ENCODE measurements around the gene PAWR.

PAWR gene

GRCh38 chr12:79690638-79691510, at the start of gene PAWR:
Gene PAWR, minus strand, starts transcription at chr12:79690964. Its CDS starts 720 bp downstream, at chr12:79690244.
- Histone ChIP-seq H3K4me1 (ENCODE audit: control insufficient read depth, low read depth, low read length) (peaks cover 32% of the 10 kb centered on the region), H3K9me3 (ENCODE audit: control insufficient read depth, low read depth, low read length) (no peaks in the 10 kb centered on the region), H3K36me3 (ENCODE audit: control insufficient read depth, low read depth, low read length) (peaks cover 5% of the 10 kb centered on the region), H3K9ac (ENCODE audit: low read length) (peak within 1 kb of the TSS; percentile 81), H3K27ac (ENCODE audit: low read length) (peak within 1 kb of the TSS; percentile 84), H3K4me3 (ENCODE audit: low read length) (peak within 1 kb of the TSS; percentile 89), H3K27me3 (ENCODE audit: control insufficient read depth, insufficient read depth, low read length) (no peaks in the 10 kb centered on the region)

GRCh38 chr12:79737875-79738718, 47.3 kb upstream of the PAWR start:
- H3K4me1 ChIP-seq (ENCODE audit: control insufficient read depth, low read depth, low read length), result peaks cover 7% of the 10 kb centered on the region
- H3K9ac ChIP-seq (ENCODE audit: low read length), result no peak overlapping the region
- H3K27me3 ChIP-seq (ENCODE audit: control insufficient read depth, insufficient read depth, low read length), result no peaks in the 10 kb centered on the region
- H3K27ac ChIP-seq (ENCODE audit: low read length), result no peak overlapping the region
- H3K9me3 ChIP-seq (ENCODE audit: control insufficient read depth, low read depth, low read length), result no peaks in the 10 kb centered on the region
- no peak overlapping the region for H3K4me3 ChIP-seq (ENCODE audit: low read length)
- H3K36me3 ChIP-seq (ENCODE audit: control insufficient read depth, low read depth, low read length), result no peaks in the 10 kb centered on the region

- Histone ChIP-seq H3K27ac (ENCODE audit: low read length) (no peak overlapping the region), H3K4me1 (ENCODE audit: control insufficient read depth, low read depth, low read length) (peaks cover 7% of the 10 kb centered on the region), H3K27me3 (ENCODE audit: control insufficient read depth, insufficient read depth, low read length) (no peaks in the 10 kb centered on the region), H3K9ac (ENCODE audit: low read length) (no peak overlapping the region), H3K4me3 (ENCODE audit: low read length) (no peak overlapping the region), H3K36me3 (ENCODE audit: control insufficient read depth, low read depth, low read length) (no peaks in the 10 kb centered on the region), H3K9me3 (ENCODE audit: control insufficient read depth, low read depth, low read length) (no peaks in the 10 kb centered on the region)
These were observed 41.9 kb upstream of the PAWR start for GRCh38 chr12:79732638-79733037.

- H3K27me3 ChIP-seq (ENCODE audit: control insufficient read depth, insufficient read depth, low read length), result no peaks in the 10 kb centered on the region
- no peak overlapping the region for H3K4me3 ChIP-seq (ENCODE audit: low read length)
- H3K9me3 ChIP-seq (ENCODE audit: control insufficient read depth, low read depth, low read length), result no peaks in the 10 kb centered on the region
- no peaks in the 10 kb centered on the region for H3K36me3 ChIP-seq (ENCODE audit: control insufficient read depth, low read depth, low read length)
- no peaks in the 10 kb centered on the region for H3K4me1 ChIP-seq (ENCODE audit: control insufficient read depth, low read depth, low read length)
- no peak overlapping the region for H3K27ac ChIP-seq (ENCODE audit: low read length)
- H3K9ac ChIP-seq (ENCODE audit: low read length), result no peak overlapping the region
These were observed 35.2 kb upstream of the PAWR start for GRCh38 chr12:79725987-79726386.

- Histone ChIP-seq H3K27me3 (ENCODE audit: control insufficient read depth, insufficient read depth, low read length) (no peaks in the 10 kb centered on the region), H3K27ac (ENCODE audit: low read length) (no peak overlapping the region), H3K4me3 (ENCODE audit: low read length) (no peak overlapping the region), H3K9ac (ENCODE audit: low read length) (no peak overlapping the region), H3K36me3 (ENCODE audit: control insufficient read depth, low read depth, low read length) (no peaks in the 10 kb centered on the region), H3K9me3 (ENCODE audit: control insufficient read depth, low read depth, low read length) (no peaks in the 10 kb centered on the region), H3K4me1 (ENCODE audit: control insufficient read depth, low read depth, low read length) (no peaks in the 10 kb centered on the region)
These were observed 26.2 kb upstream of the PAWR start for GRCh38 chr12:79717006-79717405.

GRCh38 chr12:79715308-79715707, 24.5 kb upstream of the PAWR start:
- Histone ChIP-seq H3K4me3 (ENCODE audit: low read length) (no peak overlapping the region), H3K4me1 (ENCODE audit: control insufficient read depth, low read depth, low read length) (no peaks in the 10 kb centered on the region), H3K36me3 (ENCODE audit: control insufficient read depth, low read depth, low read length) (no peaks in the 10 kb centered on the region), H3K27ac (ENCODE audit: low read length) (no peak overlapping the region), H3K9me3 (ENCODE audit: control insufficient read depth, low read depth, low read length) (no peaks in the 10 kb centered on the region), H3K27me3 (ENCODE audit: control insufficient read depth, insufficient read depth, low read length) (no peaks in the 10 kb centered on the region), H3K9ac (ENCODE audit: low read length) (no peak overlapping the region)

- Histone ChIP-seq H3K27me3 (ENCODE audit: control insufficient read depth, insufficient read depth, low read length) (no peaks in the 10 kb centered on the region), H3K36me3 (ENCODE audit: control insufficient read depth, low read depth, low read length) (no peaks in the 10 kb centered on the region), H3K27ac (ENCODE audit: low read length) (no peak overlapping the region), H3K9ac (ENCODE audit: low read length) (no peak overlapping the region), H3K4me1 (ENCODE audit: control insufficient read depth, low read depth, low read length) (no peaks in the 10 kb centered on the region), H3K4me3 (ENCODE audit: low read length) (no peak overlapping the region), H3K9me3 (ENCODE audit: control insufficient read depth, low read depth, low read length) (no peaks in the 10 kb centered on the region)
These were observed 20.1 kb upstream of the PAWR start for GRCh38 chr12:79710707-79711483.

GRCh38 chr12:79707830-79708229, 17.1 kb upstream of the PAWR start:
- no peaks in the 10 kb centered on the region for H3K27me3 ChIP-seq (ENCODE audit: control insufficient read depth, insufficient read depth, low read length)
- H3K36me3 ChIP-seq (ENCODE audit: control insufficient read depth, low read depth, low read length), result no peaks in the 10 kb centered on the region
- no peak overlapping the region for H3K27ac ChIP-seq (ENCODE audit: low read length)

GRCh38 chr12:79706676-79707075, 15.9 kb upstream of the PAWR start:
- H3K36me3 ChIP-seq (ENCODE audit: control insufficient read depth, low read depth, low read length), result no peaks in the 10 kb centered on the region
- no peak overlapping the region for H3K27ac ChIP-seq (ENCODE audit: low read length)
- H3K4me1 ChIP-seq (ENCODE audit: control insufficient read depth, low read depth, low read length), result no peaks in the 10 kb centered on the region
- no peaks in the 10 kb centered on the region for H3K9me3 ChIP-seq (ENCODE audit: control insufficient read depth, low read depth, low read length)
- no peak overlapping the region for H3K9ac ChIP-seq (ENCODE audit: low read length)
- H3K27me3 ChIP-seq (ENCODE audit: control insufficient read depth, insufficient read depth, low read length), result no peaks in the 10 kb centered on the region
- no peak overlapping the region for H3K4me3 ChIP-seq (ENCODE audit: low read length)

More at GRCh38 chr12:79707830-79708229, 17.1 kb upstream of the PAWR start:
- Histone ChIP-seq H3K4me3 (ENCODE audit: low read length) (no peak overlapping the region), H3K4me1 (ENCODE audit: control insufficient read depth, low read depth, low read length) (no peaks in the 10 kb centered on the region), H3K9me3 (ENCODE audit: control insufficient read depth, low read depth, low read length) (no peaks in the 10 kb centered on the region), H3K9ac (ENCODE audit: low read length) (no peak overlapping the region)

- H3K4me3 ChIP-seq (ENCODE audit: low read length), result no peak overlapping the region
- no peaks in the 10 kb centered on the region for H3K9me3 ChIP-seq (ENCODE audit: control insufficient read depth, low read depth, low read length)
- no peaks in the 10 kb centered on the region for H3K4me1 ChIP-seq (ENCODE audit: control insufficient read depth, low read depth, low read length)
- no peaks in the 10 kb centered on the region for H3K36me3 ChIP-seq (ENCODE audit: control insufficient read depth, low read depth, low read length)
- no peak overlapping the region for H3K27ac ChIP-seq (ENCODE audit: low read length)
- no peak overlapping the region for H3K9ac ChIP-seq (ENCODE audit: low read length)
- no peaks in the 10 kb centered on the region for H3K27me3 ChIP-seq (ENCODE audit: control insufficient read depth, insufficient read depth, low read length)
These were observed 15.4 kb upstream of the PAWR start for GRCh38 chr12:79706156-79706555.

- H3K4me3 ChIP-seq (ENCODE audit: low read length), result no peak overlapping the region
- H3K4me1 ChIP-seq (ENCODE audit: control insufficient read depth, low read depth, low read length), result no peaks in the 10 kb centered on the region
- H3K27ac ChIP-seq (ENCODE audit: low read length), result no peak overlapping the region
- no peaks in the 10 kb centered on the region for H3K9me3 ChIP-seq (ENCODE audit: control insufficient read depth, low read depth, low read length)
- no peaks in the 10 kb centered on the region for H3K27me3 ChIP-seq (ENCODE audit: control insufficient read depth, insufficient read depth, low read length)
- H3K9ac ChIP-seq (ENCODE audit: low read length), result no peak overlapping the region
- no peaks in the 10 kb centered on the region for H3K36me3 ChIP-seq (ENCODE audit: control insufficient read depth, low read depth, low read length)
These were observed 8.2 kb upstream of the PAWR start for GRCh38 chr12:79698966-79699365.

Measured in iPS-18a (cell line).